ENCODE data around the gene TEX14.

TEX14 gene

GRCh38 chr17:58694302-58694701, 2.5 kb upstream of the TEX14 start:
- TF ChIP-seq SPI1 (IDR thresholded peaks at IDR 0.05; ENCODE audit: borderline replicate concordance, low read depth) (no peak), POLR2AphosphoS5 (IDR thresholded peaks at IDR 0.05; ENCODE audit: low read depth) (no peak), GABPA (IDR thresholded peaks at IDR 0.05; ENCODE audit: low read depth) (no peak), REST (IDR thresholded peaks at IDR 0.05; ENCODE audit: insufficient replicate concordance, low read depth) (no peak), CTCF (IDR thresholded peaks at IDR 0.05; ENCODE audit: insufficient read depth, low read length) (no peak)
- no peak for DNase-seq (ENCODE audit: low read depth in 1 of 2, low spot score in 1 of 2)
- H3K4me3 ChIP-seq (replicated peaks; ENCODE audit: insufficient read depth, low read length) = no peak overlapping the region
- no peaks in the 10 kb centered on the region for H3K27me3 ChIP-seq (ENCODE audit: insufficient read depth, poor library complexity, severe bottlenecking)
- no peak overlapping the region for H3K27ac ChIP-seq (replicated peaks)

- no peaks in the 10 kb centered on the region for H3K27me3 ChIP-seq (ENCODE audit: insufficient read depth, poor library complexity, severe bottlenecking)
- DNase-seq (ENCODE audit: low read depth in 1 of 2, low spot score in 1 of 2) = peak in 1 of 2 experiments; percentile 21
- TF ChIP-seq GABPA (IDR thresholded peaks at IDR 0.05; ENCODE audit: low read depth) (no peak), POLR2AphosphoS5 (IDR thresholded peaks at IDR 0.05; ENCODE audit: low read depth) (no peak), REST (IDR thresholded peaks at IDR 0.05; ENCODE audit: insufficient replicate concordance, low read depth) (no peak), SPI1 (IDR thresholded peaks at IDR 0.05; ENCODE audit: borderline replicate concordance, low read depth) (no peak), CTCF (IDR thresholded peaks at IDR 0.05; ENCODE audit: insufficient read depth, low read length) (no peak)
- H3K4me3 ChIP-seq (replicated peaks; ENCODE audit: insufficient read depth, low read length) = peak overlapping the region; percentile 61
- peak overlapping the region; percentile 95; the same call in 1 of the 2 replicates for H3K27ac ChIP-seq (replicated peaks)
These were observed 1.9 kb upstream of the TEX14 start for GRCh38 chr17:58693751-58694150.

- peak in 1 of 2 experiments; percentile 38 for DNase-seq (ENCODE audit: low read depth in 1 of 2, low spot score in 1 of 2)
- Histone ChIP-seq H3K4me3 (replicated peaks; ENCODE audit: insufficient read depth, low read length) (peak overlapping the region; percentile 61), H3K27ac (replicated peaks) (peak overlapping the region; percentile 95), H3K27me3 (ENCODE audit: insufficient read depth, poor library complexity, severe bottlenecking) (no peaks in the 10 kb centered on the region)
- no peak for TF ChIP-seq SPI1 (IDR thresholded peaks at IDR 0.05; ENCODE audit: borderline replicate concordance, low read depth)
- no peak for TF ChIP-seq POLR2AphosphoS5 (IDR thresholded peaks at IDR 0.05; ENCODE audit: low read depth)
- TF ChIP-seq REST (IDR thresholded peaks at IDR 0.05; ENCODE audit: insufficient replicate concordance, low read depth) = no peak
- TF ChIP-seq GABPA (IDR thresholded peaks at IDR 0.05; ENCODE audit: low read depth) = no peak
- TF ChIP-seq CTCF (IDR thresholded peaks at IDR 0.05; ENCODE audit: insufficient read depth, low read length) = no peak
These were observed 1.4 kb upstream of the TEX14 start for GRCh38 chr17:58693208-58693607.
